ENCODE results near the gene TYW5.
A peak's percentile ranks its signal among the peaks of the same experiment; 100 is the strongest.

Gene TYW5

GRCh38 chr2:199955339-199956061 lies at the start of gene TYW5, which contains the start of gene MAIP1:
TYW5 (minus strand) TSS chr2:199955491; CDS start chr2:199955470, 21 bp downstream.
MAIP1 (plus strand) TSS chr2:199955582; CDS start chr2:199955799, 217 bp downstream.
- DNase-seq: peak; percentile 41

- DNase-seq: no peak
Measured at GRCh38 chr2:200003444-200003843, 48.2 kb upstream of the TYW5 start.

GRCh38 chr2:200000444-200001163 lies 45.3 kb upstream of the TYW5 start:
- no peak for DNase-seq

- no peak for DNase-seq
Measured at GRCh38 chr2:199999166-199999565, 43.9 kb upstream of the TYW5 start.

- DNase-seq: no peak
Measured at GRCh38 chr2:199997296-199997695, 42.0 kb upstream of the TYW5 start.

GRCh38 chr2:199994896-199995295 lies 39.6 kb upstream of the TYW5 start:
- no peak for DNase-seq

- DNase-seq: no peak
Measured at GRCh38 chr2:199994371-199994770, 39.1 kb upstream of the TYW5 start.

- no peak for DNase-seq
Measured at GRCh38 chr2:199992296-199992695, 37.0 kb upstream of the TYW5 start.

- no peak for DNase-seq
Measured at GRCh38 chr2:199991691-199992090, 36.4 kb upstream of the TYW5 start.

GRCh38 chr2:199989822-199990221 lies 34.5 kb upstream of the TYW5 start:
- DNase-seq: no peak

- no peak for DNase-seq
Measured at GRCh38 chr2:199988151-199988550, 32.9 kb upstream of the TYW5 start.

- DNase-seq: no peak
Measured at GRCh38 chr2:199987586-199987985, 32.3 kb upstream of the TYW5 start.

- DNase-seq: peak; percentile 46
Measured at GRCh38 chr2:199985625-199986207, 30.4 kb upstream of the TYW5 start.

GRCh38 chr2:199984755-199985154 lies 29.5 kb upstream of the TYW5 start:
- DNase-seq: no peak

- DNase-seq: no peak
Measured at GRCh38 chr2:199984159-199984558, 28.9 kb upstream of the TYW5 start.

- DNase-seq: no peak
Measured at GRCh38 chr2:199983534-199983933, 28.2 kb upstream of the TYW5 start.

- DNase-seq: no peak
Measured at GRCh38 chr2:199982126-199982843, 27.0 kb upstream of the TYW5 start.

GRCh38 chr2:199979832-199980628 lies 24.7 kb upstream of the TYW5 start:
- peak; percentile 31 for DNase-seq

- no peak for DNase-seq
Measured at GRCh38 chr2:199979398-199979797, 24.1 kb upstream of the TYW5 start.

- no peak for DNase-seq
Measured at GRCh38 chr2:199977984-199978415, 22.7 kb upstream of the TYW5 start.

- no peak for DNase-seq
Measured at GRCh38 chr2:199975273-199975895, 20.1 kb upstream of the TYW5 start.

GRCh38 chr2:199973703-199974102 lies 18.4 kb upstream of the TYW5 start:
- DNase-seq: no peak
